GM19372 (cell line): ENCODE results near the gene ADCY4.
A peak's percentile ranks its signal among the peaks of the same experiment; 100 is the strongest.

Experiments
- ATAC-seq: cut with Tn5 transposase; IDR thresholded peaks from one replicate; pipeline ENCODE4 v1.9.1; 2021; ENCODE audit warnings: mild to moderate bottlenecking, low read depth, moderate library complexity; ENCODE audit not compliant: unreplicated experiment

ADCY4 gene

DNA sequence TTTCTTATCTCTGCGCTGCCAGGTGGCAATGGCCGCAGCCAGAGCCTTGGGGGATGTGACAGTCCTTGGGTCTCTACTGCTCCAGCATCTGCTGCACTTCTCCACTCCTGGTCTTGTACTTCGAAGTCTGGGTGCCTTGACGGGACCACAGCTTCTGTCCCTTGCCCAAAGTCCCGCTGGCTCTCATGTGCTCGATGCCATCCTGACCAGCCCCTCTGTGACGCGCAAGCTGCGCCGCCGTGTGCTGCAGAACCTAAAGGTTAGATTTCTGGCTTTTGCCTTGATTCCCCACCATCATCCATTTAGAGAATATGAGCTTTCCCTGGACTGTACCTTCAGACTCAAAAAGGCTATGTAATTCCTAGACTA lies 30.9 kb downstream of the ADCY4 start:
- no peak for ATAC-seq

DNA sequence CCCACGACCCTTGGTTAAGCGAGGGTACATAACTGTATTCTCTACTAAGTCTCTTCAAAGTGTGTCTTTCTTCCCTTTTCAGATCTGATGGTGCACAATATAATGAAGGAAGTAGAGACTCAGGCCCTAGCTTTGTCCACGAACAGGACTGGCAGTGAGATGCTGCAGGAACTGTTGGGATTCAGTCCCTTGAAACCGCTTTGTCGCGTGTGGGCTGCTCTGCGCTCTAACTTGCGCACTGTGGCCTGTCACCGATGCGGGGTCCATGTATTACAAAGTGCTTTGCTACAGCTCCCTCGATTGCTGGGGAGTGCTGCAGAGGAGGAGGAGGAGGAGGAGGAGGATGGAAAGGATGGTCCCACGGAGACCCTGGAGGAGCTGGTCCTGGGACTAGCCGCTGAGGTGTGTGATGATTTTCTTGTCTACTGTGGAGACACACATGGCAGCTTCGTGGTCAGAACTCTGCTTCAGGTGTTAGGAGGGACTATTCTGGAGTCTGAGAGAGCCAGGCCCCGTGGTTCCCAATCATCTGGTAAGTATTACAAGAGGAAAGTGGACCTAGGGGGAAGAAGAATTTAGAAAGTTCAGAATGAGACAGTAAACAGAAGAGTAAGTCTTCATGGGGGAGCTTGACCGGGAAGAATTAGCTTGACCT lies 34.4 kb downstream of the ADCY4 start:
- no peak for ATAC-seq

DNA sequence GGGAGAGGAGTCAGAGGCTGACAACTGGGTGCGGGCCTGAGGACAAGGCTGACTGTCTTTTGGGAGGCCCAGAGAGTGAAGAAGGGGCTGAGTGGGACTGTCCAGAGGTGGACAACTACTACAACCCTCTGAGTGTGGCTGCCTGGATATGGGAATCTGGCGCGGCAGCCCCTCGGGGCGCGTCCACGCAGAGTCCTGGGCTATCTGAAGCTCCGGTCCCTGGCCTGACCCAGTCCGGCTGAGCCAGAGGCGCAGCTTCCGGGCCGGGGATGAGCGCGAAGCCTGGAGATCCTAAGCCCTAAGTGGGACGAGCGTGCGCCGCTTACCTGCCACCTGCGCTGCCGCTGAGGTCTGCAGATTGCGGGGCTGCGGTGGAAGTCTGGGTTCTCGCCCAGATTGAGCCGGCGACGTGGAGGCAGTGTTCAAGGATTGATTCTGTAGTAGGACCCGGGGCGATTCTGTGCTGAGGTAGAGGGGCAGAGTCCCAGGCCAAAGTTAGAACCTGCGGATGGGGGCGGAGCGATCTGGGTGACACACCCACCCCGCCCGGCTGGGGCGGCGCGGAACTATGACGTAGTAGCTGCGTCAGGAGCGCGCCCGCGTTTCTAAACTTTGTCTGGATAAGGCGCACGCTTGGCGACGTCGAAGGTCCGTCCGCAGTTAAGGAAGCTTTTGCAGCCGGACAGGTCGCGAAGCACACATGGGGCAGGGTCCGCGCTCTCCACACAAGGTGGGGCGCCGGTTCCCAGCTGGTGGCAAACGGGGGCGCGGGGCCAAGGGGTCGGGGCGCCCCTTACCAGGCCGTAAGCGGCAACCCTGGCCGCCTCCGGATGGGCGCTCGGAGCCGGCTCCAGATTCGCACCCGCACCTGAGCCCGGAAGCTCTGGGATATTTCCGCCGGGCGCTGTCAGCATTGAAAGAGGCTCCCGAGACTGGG lies 35.3 kb downstream of the ADCY4 start, which contains the start of the genes DHRS1 and NOP9:
Gene DHRS1 (minus strand): TSS at position 526 of the 937 bp plus-strand sequence. CDS start 674 bp downstream, outside the sequence.
Gene NOP9 (plus strand): TSS at position 596 of the 937 bp plus-strand sequence. CDS start 105 bp downstream, at position 701.
- peak; percentile 73 for ATAC-seq

DNA sequence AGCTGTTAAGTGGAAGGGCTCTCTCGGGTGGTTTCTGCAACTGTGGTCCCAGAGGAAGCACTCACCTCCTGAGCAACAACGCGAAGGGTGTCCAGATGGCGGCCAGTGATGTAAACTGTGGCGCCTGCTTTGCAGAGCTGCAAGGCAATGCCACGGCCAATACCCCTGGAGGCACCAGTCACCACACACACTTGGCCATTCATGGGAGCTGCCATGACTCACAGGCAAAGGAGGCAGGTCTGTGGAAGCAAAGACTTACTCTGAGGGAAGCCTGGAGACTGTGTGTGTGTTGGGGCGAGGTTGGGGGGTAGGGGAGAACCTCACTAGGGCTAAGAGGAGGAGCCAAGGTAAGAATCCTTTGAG lies 36.0 kb downstream of the ADCY4 start:
- no peak for ATAC-seq

DNA sequence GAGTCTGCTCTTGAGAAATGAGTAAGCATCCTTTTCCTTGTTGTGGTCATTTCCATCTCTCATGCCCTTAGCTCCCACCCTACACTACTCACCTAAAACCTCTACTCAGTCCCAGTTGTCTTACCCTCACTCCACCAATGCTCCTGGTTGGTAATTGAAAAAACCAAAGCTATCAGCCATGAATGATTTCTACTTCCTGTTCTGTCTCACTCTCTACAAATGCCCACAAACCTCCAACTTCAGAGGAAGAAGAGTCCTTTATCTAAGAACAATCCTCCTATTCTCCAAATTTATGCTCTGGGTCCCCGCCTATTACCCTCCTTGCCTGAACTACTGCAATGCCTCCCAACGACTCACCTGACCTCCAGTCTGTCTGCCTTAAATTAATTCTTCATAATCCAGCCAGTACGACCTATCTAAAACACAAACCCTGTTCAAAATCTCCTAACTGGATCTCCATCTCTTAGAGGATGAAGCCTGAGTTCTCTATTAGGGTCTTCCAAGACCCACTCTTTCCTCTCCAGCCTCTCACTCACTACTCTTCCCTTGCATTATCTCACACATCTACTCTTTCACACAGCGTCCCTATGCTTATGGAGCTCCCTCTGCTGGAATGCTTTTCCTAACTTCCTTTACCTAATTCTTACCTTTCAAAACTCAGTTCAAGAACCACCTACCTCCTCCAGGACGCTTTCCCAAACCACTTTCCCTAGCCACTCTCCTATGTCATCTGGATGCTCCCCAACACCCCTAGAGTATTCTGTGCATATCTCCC lies 37.5 kb downstream of the ADCY4 start:
- no peak for ATAC-seq

DNA sequence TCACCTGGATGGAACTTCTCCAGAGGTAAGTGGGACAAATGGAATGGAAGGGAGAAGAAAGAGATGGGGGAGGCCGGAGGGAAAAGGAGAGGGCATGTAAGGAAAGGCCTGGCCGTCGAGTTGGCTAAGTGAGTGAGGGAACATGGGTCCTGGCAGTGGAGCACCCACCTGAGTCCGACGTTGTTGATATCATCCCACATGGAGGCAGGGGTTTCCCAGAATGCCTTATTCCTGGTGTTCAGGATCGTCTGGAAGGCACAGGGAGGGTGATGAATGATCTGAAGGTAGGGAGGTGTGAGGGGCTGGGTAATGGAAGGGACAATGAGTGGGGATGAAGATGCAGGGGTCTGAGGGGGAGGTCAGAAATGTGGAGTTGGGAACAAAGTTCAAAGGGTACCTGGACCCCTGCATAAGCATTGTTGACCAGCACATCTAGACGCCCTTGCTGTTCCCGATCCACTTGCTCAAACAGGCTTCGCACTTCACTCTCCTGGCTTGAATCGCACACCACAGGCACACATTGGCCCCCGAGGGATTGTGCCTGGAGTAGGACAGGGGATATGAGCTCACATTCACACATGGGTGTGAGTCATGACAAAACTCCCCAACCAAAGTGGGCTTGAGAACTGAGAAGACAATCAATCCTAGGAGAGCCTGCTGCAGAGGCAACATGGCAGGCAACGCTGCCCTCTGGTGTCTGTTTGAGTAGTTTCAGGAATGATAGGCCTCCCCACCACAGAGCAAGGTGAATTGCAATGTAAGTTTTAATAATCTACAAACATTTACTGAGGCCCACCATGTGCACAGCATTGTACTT lies 38.3 kb downstream of the ADCY4 start:
- ATAC-seq: no peak

DNA sequence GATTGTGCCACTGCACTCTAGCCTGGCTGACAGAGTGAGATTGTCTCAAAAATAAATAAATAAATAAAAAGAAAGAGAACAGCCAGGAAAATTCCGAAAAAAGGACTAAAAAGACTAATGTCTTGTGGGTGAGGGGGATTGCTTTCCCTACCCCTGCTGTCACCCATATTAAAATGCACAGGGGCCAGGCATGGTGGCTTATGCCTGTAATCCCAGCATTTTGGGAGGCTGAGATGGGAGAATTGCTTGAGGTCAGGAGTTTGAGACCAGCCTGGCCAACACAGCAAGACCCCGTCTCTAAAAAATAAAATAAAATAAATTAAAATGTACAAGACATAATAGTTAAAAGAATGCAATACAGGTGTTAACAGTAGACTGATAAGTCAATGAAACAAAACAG lies 41.3 kb downstream of the ADCY4 start:
- ATAC-seq: no peak

DNA sequence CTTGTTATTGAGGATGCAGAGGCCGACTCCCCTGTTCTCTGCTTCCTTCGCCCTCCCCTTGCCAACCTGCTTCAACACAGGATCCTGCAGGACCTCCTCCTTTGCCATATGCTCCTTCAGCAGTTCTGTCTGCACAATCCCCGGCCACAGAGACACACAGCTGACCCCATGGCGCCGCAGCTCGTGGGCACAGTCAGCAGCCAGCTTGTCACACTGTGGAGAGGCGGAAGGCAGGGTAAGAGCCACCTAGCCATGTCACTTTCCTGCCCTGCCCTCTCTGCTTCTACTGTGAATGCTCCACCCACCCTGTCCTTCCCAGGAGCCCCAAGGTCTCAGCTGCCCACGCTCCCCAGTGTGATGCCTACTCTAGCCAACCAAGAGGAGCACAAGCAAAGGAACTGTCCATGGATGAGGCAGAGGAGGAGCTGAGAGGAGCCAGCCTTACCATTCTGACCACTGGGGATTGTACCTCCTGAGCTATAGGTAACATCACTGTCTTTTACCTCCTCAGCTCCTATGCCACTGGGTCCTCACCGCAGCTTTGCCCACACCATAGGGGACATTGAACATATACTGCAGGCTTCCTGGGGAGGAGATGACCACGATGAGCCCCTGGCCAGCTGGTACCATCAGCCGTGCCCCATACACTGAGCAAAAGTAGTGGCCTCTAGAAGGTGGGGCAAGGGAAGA lies 42.6 kb downstream of the ADCY4 start:
- no peak for ATAC-seq

DNA sequence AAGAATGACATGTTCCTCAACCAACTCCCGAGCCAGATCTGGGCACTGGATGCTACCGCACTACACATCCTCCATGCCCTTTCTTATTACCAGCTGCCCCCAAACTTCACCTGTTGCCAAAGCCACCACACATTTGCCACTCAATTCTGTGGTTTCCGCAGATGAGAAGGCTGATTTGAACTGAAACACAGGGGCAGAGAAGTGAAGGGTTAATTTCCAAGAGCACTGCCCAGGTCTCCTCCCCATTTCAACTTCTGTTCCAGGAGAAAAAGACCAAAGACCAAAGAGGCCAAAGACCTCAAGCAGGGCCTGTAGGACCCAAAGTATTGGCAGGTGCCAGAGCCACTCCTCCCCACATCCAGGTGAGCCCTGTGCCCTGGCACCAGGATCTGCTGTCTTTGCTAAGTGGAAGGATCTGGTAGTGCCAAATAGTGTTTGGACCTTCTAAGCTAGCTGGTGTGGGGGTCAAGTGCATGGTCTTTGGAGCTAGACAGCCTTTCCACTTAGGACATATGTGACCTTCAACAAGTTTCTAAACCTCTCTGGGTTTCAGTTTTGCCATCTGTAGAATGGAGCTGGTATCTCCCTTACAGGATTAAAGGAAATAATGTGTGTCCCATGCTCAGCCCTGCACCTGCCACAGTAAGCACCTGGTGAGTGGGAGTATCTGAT lies 43.3 kb downstream of the ADCY4 start:
- no peak for ATAC-seq

DNA sequence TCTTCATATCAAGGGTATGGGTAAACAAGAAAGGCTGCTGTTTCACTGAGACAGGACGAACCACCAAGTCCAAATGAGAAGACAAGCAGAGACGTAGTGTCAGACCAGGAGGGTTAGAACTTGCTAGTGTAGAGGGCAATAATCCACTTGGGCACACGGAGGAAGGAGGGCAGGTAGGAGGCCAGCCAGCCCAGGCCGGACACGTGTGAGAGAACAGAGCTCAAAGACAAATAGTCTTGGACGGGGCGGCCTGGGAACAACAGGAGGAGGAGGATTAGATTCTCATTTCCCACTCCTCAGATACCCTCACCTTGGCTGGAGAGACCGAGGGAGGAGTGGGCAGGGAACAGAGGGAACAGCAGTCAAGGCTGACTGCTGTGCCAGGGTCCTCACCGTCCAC lies 44.1 kb downstream of the ADCY4 start:
- no peak for ATAC-seq

DNA sequence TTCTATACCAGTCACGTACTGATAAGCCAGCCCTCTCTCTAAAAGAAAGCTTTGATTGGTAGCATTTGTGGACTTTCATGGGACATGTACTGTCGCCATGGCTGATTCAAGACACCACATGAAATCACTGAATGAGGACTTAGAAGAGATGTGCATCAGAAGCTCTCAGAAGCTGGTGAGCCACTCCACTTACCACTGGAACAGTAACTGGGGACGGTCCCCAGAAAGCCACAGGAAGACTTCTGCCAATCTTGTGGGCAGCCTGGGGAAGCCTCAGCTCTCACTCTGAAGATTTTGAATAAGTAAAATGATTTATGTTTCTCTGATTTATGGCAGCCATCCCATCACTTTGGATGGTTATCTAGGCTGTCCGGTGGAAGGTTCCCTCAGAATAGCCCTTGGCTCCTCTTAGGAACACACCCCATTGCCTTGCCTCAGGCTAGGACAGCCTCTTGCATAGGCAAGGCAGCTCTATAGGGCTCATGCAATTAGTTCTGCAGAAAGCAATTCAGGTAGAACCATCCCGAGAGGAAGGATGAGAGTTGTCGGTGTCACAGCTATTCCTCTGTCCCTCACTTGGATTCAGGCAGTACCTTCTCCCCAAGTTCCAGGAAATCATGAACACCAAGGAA lies 45.1 kb downstream of the ADCY4 start:
- no peak for ATAC-seq

DNA sequence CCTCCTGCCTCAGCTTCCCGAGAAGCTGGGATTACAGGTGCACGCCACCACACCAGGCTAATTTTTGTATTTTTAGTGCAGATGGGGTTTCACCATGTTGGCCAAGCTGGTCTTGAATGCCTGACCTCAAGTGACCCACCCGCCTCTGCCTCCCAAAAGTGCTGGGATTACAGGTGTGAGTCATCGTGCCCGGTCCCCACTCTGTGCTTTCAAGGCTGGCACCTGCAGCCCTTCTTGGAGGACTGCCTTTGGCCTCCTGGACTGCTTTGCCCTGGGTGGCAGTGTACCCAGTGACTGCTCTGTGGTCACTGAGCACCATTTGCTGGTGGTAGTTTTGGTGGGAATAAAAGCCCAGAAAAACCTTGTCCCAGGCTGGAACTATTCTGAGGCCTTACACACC lies 47.9 kb downstream of the ADCY4 start:
- no peak for ATAC-seq

DNA sequence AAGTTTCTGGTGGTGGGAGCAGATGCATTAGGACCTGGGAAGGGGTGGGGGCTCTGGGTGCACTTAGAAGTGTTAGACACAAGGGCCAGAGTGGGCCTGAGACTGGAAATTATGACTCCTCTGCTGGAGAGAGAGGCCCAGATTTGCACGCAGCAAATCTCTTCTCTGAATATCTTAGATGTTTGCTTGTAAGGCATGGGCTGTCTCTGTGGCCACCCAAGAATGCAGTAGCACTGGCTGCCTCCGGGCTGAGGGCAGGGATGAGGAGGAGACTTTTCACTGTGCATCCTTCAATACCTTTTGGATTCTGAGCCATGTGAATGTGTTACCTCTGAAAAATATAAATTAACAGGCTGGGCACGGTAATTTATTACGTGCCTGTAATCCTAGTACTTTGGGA lies 49.5 kb downstream of the ADCY4 start:
- ATAC-seq: no peak

DNA sequence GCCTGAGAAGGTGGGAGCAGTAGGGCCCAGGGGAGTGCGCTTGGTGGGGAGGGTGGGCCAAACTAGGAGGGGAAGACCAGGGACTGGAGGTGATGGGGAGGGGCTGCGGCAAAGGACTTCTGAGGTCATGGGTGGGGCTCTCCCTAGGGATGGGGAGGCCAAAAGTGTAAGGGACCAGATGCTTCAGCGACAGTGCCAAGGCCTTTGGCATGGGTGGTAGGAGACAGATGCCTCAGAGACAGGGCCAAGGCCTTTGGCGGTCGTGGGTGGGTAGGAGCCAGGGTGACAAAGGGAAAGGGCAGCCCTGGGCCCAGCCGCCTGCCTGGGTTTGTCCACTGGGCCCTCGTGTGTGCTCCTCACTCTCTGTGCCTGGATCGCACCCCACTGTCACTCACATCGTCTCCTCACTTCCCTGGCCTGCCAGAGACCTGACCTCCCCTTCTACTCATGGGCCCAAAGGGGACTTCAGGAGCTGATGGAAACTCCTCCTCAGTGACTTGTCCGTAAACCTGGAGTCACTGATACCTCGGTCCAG lies 50.3 kb downstream of the ADCY4 start:
- no peak for ATAC-seq

DNA sequence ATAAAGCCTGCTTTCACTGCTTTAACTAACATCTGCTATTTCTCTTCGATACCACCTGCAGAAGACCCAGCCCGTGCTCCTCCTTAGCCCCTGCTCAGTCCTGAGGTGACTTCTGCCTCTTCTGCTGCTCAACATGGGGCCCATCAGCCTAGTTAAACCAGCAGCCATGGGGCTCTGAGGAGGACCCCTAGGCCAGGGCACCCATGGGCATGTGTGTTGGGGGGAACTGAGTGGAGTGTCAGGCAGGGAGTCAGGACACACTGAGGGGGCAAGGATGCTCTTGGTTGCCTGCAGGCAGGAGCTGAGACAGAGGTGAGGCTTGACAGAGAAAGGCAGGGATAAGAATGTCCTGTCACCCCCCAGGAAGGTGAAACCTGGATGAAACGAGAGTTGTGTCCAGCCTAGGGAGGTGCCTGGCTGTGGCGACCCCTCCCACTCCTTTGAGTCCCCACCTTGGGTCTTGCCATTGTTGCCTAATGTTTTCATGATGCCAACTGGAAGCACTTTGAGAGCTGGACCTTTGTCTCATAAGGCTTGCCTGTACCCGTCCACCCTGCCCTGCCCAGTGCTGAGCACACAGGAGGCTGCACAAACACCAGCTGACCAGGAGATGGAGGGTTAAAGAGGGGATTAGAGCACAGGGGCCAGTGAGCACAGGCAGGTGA lies 50.9 kb downstream of the ADCY4 start:
- no peak for ATAC-seq

DNA sequence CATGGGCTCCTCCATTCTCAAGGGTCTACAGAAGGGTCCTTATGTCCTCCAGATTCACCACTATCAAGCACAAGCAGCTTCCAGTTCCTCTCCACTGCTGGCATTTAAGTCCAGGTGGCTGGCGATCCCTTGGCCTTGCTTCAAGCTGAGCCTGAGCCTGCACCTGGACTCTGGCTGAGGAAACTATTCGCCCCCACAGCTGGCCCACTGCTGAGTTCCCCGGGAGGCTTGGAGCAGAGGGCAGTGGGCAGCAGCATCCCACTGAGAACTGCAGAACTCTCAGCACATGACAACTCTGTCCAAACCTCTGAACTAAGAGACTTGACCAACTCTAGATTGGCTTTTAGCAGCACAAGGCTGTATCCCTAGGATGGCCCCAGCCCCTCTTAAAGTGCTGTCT lies 52.1 kb downstream of the ADCY4 start:
- no peak for ATAC-seq

DNA sequence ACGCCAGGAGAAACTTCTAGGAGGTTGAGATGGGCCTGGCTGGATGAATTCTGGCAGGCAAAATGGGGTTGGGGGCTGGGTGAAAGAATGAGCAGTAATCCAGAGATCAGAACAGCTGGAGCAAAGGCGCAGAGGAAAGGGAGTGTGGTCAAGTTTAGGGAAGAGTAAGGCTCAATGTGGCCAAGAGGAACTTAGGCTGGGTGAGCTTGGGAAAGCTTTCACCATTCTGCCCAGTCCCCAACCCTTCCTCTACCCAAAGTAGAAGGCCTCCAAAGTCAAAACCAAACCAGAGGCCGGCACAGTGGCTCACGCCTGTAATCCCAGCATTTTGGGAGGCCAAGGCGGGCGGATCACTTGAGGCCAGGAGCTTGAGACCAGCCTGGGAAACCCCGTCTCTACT lies 53.2 kb downstream of the ADCY4 start:
- no peak for ATAC-seq
